Esophagus muscularis mucosa (tissue), 4 donors: Measurements from ENCODE around the gene TBC1D22A.

Experiments used
- CTCF ChIP-seq, 3 experiments: fragments of 200-600 bp in 2 of 3; fragments of 450-650 bp in 1 of 3; sonication (generic) in 2 of 3; IDR thresholded peaks; one replicate each; pipeline ENCODE4 v1.5.1; 2017 to 2019; ENCODE audit warnings: antibody characterized with exemption in 3 of 3, mild to moderate bottlenecking in 2 of 3, moderate library complexity in 1 of 3
- EP300 ChIP-seq: sonication (generic); formaldehyde crosslinking; IDR thresholded peaks from one replicate; pipeline ENCODE4 v1.6.1; 2017; ENCODE audit warnings: antibody characterized with exemption
- POLR2A ChIP-seq: fragments of 450-650 bp; IDR thresholded peaks from one replicate; pipeline ENCODE4 v1.6.1; 2017; ENCODE audit warnings: antibody characterized with exemption, moderate library complexity, mild to moderate bottlenecking, low read depth
- POLR2AphosphoS5 ChIP-seq, 2 donors: sonication (generic); formaldehyde crosslinking; IDR thresholded peaks; one replicate each; pipeline ENCODE4 v1.6.1; 2017; ENCODE audit warnings: antibody characterized with exemption in 2 of 2

- TF ChIP-seq EP300 (no peak), CTCF (IDR thresholded peaks at IDR 0.05) (no peak), POLR2AphosphoS5 (IDR thresholded peaks at IDR 0.05) (no peak), POLR2A (no peak)
Measured at GRCh38 chr22:47011131-47011858, 248.8 kb downstream of the TBC1D22A start.
